Gastroesophageal sphincter (tissue), 4 donors: ENCODE results near the gene QPRT. TPM values are rescaled to one million over a fixed set of nuclear protein-coding genes. Genes with fewer than 3 reads are reported as not detected.
"Not testable (repeated sequence)": the region's sequence is repeated elsewhere in the genome, so short reads cannot be mapped to it uniquely, and the experiment has no call there.

Source experiments
- ATAC-seq: fragments of 150-250 bp; one replicate; pipeline ENCODE4 v1.9.1; 2016; ENCODE audit warnings: mild to moderate bottlenecking, moderate library complexity
- H3K27ac ChIP-seq, 4 donors: fragments of 200-600 bp; sonication (generic) in 3 of 4; 1 replicate in 3 of 4; 2 replicates in 1 of 4; pipeline ENCODE4 v1.5.1; 2016 to 2019
- H3K27me3 ChIP-seq: fragments of 200-600 bp; sonication (generic); one replicate; pipeline ENCODE4 v1.5.1; 2019
- H3K36me3 ChIP-seq, 2 donors: fragments of 200-600 bp; sonication (generic); one replicate each; pipeline ENCODE4 v1.5.1; 2019; ENCODE audit warnings: control low read depth in 1 of 2
- H3K4me1 ChIP-seq, 3 donors: fragments of 200-600 bp; sonication (generic); 1 replicate in 2 of 3; 2 replicates in 1 of 3; pipeline ENCODE4 v1.5.1; 2016 to 2019; ENCODE audit warnings: control low read depth in 2 of 3
- H3K4me3 ChIP-seq, 2 donors: fragments of 200-600 bp; sonication (generic); one replicate each; pipeline ENCODE4 v1.5.1; 2019; ENCODE audit warnings: mild to moderate bottlenecking in 1 of 2, moderate library complexity in 1 of 2
- H3K9me3 ChIP-seq, 3 donors: fragments of 200-600 bp; sonication (generic); one replicate each; pipeline ENCODE4 v1.5.1; 2017 to 2019; ENCODE audit warnings: control low read depth in 2 of 3
- CTCF ChIP-seq, 4 experiments: fragments of 200-600 bp in 2 of 4; fragments of 450-650 bp in 2 of 4; sonication (generic) in 1 of 4; IDR thresholded peaks; one replicate each; pipeline ENCODE4 v1.5.1; 2017 to 2019; ENCODE audit warnings: antibody characterized with exemption in 4 of 4, mild to moderate bottlenecking in 2 of 4, moderate library complexity in 2 of 4
- EP300 ChIP-seq: sonication (generic); formaldehyde crosslinking; IDR thresholded peaks from one replicate; pipeline ENCODE4 v1.6.1; 2017; ENCODE audit warnings: antibody characterized with exemption, mild to moderate bottlenecking
- POLR2A ChIP-seq, 2 donors: fragments of 450-650 bp; IDR thresholded peaks; one replicate each; pipeline ENCODE4 v1.6.1; 2017; ENCODE audit warnings: antibody characterized with exemption in 2 of 2, mild to moderate bottlenecking in 2 of 2, moderate library complexity in 1 of 2
- POLR2AphosphoS5 ChIP-seq: sonication (generic); formaldehyde crosslinking; IDR thresholded peaks from one replicate; pipeline ENCODE4 v1.6.1; 2017; ENCODE audit warnings: antibody characterized with exemption
- WGBS, 2 donors: methylation state at CpG; one replicate each; pipeline ENCODE4 v1.1.5; 2018; ENCODE audit warnings: low coverage in 1 of 2; 5-methylcytosine and 5-hydroxymethylcytosine counted together
- total RNA-seq, 4 donors: library from RNA; depleted of rRNA; stranded (reverse); fragments of >200 nt; gene quantifications; one replicate each; pipeline ENCODE4 v1.1.0, GENCODE V29; 2016

The QPRT gene
- total RNA-seq, 4 donors from 2014 or later, result 0.62 to 6.7 (median 4.3) TPM

- H3K9me3 ChIP-seq, result no peaks in the 10 kb centered on the region
- peak overlapping the region in 1 of 4 donors; percentile 5 for H3K27ac ChIP-seq
- ATAC-seq, result no peak
- no peaks in the 10 kb centered on the region for H3K36me3 ChIP-seq
- peaks cover 0 to 20% (median 0%) of the 10 kb centered on the region in 3 donors for H3K4me1 ChIP-seq
- peak overlapping the region in 1 of 2 donors; percentile 28 for H3K4me3 ChIP-seq
- no CpG with 5 or more reads among the region's 3 CpGs for WGBS, 2 donors
- H3K27me3 ChIP-seq, result peaks cover 31% of the 10 kb centered on the region
- TF ChIP-seq POLR2AphosphoS5, result no peak
- no peak for TF ChIP-seq EP300
- TF ChIP-seq CTCF (IDR thresholded peaks at IDR 0.05), result no peak
- no peak for TF ChIP-seq POLR2A (IDR thresholded peaks at IDR 0.05)
These were observed 15.2 kb upstream of the QPRT start for GRCh38 chr16:29663807-29664090.

- Histone ChIP-seq H3K27me3 (peaks cover 31% of the 10 kb centered on the region), H3K36me3 (no peaks in the 10 kb centered on the region), H3K4me3 (peak overlapping the region in 1 of 2 donors; percentile 28), H3K27ac (peak overlapping the region in 1 of 4 donors; percentile 5), H3K4me1 (peaks cover 0 to 20% (median 0%) of the 10 kb centered on the region in 3 donors), H3K9me3 (no peaks in the 10 kb centered on the region)
- no peak for ATAC-seq
- TF ChIP-seq EP300 (no peak), POLR2A (IDR thresholded peaks at IDR 0.05) (no peak), CTCF (IDR thresholded peaks at IDR 0.05) (no peak), POLR2AphosphoS5 (no peak)
- WGBS, 2 donors, result no CpG with 5 or more reads among the region's 35 CpGs
These were observed 14.7 kb upstream of the QPRT start for GRCh38 chr16:29664091-29664921.

- Histone ChIP-seq H3K4me3 (no peak overlapping the region), H3K4me1 (peaks cover 0 to 20% (median 0%) of the 10 kb centered on the region in 3 donors), H3K27ac (no peak overlapping the region), H3K27me3 (peaks cover 31% of the 10 kb centered on the region), H3K9me3 (no peaks in the 10 kb centered on the region), H3K36me3 (no peaks in the 10 kb centered on the region)
- TF ChIP-seq POLR2AphosphoS5 (no peak), POLR2A (IDR thresholded peaks at IDR 0.05) (no peak), CTCF (IDR thresholded peaks at IDR 0.05) (no peak), EP300 (no peak)
- ATAC-seq, result no peak
- WGBS, 2 donors, result 64 to 81% methylated on average over 8 to 12 of the region's 15 CpGs
These were observed 13.5 kb upstream of the QPRT start for GRCh38 chr16:29665294-29666077.

- ATAC-seq, H3K27ac ChIP-seq, H3K4me3 ChIP-seq, H3K36me3 ChIP-seq, H3K9me3 ChIP-seq: not testable (repeated sequence)
- WGBS, 2 donors, result 86 to 100% methylated on average over 1 to 5 of the region's 6 CpGs
- peaks cover 31% of the 10 kb centered on the region for H3K27me3 ChIP-seq
- H3K4me1 ChIP-seq, result peaks cover 0 to 20% (median 0%) of the 10 kb centered on the region in 3 donors
These were observed 11.7 kb upstream of the QPRT start for GRCh38 chr16:29667322-29667610.

- Histone ChIP-seq H3K27me3 (peaks cover 29% of the 10 kb centered on the region), H3K27ac (no peak overlapping the region), H3K4me1 (peaks cover 0 to 20% (median 0%) of the 10 kb centered on the region in 3 donors), H3K36me3 (no peaks in the 10 kb centered on the region), H3K4me3 (no peak overlapping the region), H3K9me3 (no peaks in the 10 kb centered on the region)
- no peak for ATAC-seq
- WGBS, 2 donors, result 96 to 97% methylated on average over 5 to 12 of the region's 12 CpGs
- no peak for TF ChIP-seq EP300
These were observed 11.2 kb upstream of the QPRT start for GRCh38 chr16:29667755-29668154.

- TF ChIP-seq POLR2A (IDR thresholded peaks at IDR 0.05) (no peak), POLR2AphosphoS5 (no peak), EP300 (no peak), CTCF (IDR thresholded peaks at IDR 0.05) (no peak)
- Histone ChIP-seq H3K4me1 (peaks cover 0 to 20% (median 0%) of the 10 kb centered on the region in 3 donors), H3K36me3 (no peaks in the 10 kb centered on the region), H3K27ac (no peak overlapping the region), H3K27me3 (peaks cover 24% of the 10 kb centered on the region), H3K9me3 (no peaks in the 10 kb centered on the region), H3K4me3 (no peak overlapping the region)
- 80 to 91% methylated on average over 1 to 2 of the region's 3 CpGs for WGBS, 2 donors
- no peak for ATAC-seq
These were observed 10.7 kb upstream of the QPRT start for GRCh38 chr16:29668267-29668666.
